Stimulated activated CD4-positive, alpha-beta T cell treated with anti-CD3 and anti-CD28 coated beads, TNF-alpha, amount 100 ng/mL, for 24 hours (primary cell): ENCODE results near the gene PISD.

Source experiments
- DNase-seq, 3 experiments: peaks; one replicate each; pipeline ENCODE4 v3.0.0-alpha.2; 2020; ENCODE audit warnings: low read depth in 3 of 3

Gene PISD

GRCh38 chr22:31652911-31653684 lies 8.9 kb downstream of the PISD start:
- no peak for DNase-seq

- no peak for DNase-seq
Observed at GRCh38 chr22:31652088-31652487, 9.9 kb downstream of the PISD start.

DNA sequence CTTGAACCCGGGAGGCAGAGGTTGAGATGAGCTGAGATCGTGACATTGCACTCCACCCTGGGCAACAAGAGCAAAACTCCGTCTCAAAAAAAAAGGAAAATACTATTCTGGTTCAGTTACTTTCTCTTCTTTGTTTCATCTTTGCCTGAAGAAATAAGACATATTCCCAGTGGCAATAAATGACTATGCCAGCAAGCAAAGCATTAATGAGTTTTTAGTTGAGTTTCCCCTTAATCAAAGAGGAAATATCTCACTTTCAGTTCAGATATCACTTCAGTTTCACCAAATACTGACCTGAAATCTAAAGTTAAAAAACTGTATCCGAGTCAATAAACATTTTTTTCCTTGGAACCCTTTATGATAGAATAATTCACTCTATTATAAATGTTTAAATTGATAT lies 10.4 kb downstream of the PISD start:
- DNase-seq = no peak

DNA sequence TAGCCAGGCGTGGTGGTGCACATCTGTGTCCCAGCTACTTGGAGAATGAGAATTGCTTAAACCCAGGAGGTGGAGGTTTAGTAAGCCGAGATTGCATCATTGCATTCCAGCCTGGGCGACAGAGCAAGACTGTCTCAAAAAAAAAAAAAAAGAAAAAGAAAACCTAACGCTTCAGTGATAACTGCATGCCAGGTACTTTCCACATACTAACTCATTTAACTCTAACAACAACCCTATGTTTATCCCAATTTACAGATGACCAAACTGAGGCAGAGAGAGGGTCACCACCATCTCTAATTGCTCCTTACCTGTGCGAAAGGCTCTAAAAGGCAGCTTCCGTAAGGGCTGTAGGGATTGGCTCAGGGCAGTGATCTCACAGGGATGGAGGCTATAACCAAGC lies 11.6 kb downstream of the PISD start:
- DNase-seq = no peak

GRCh38 chr22:31647523-31648320 lies 14.3 kb downstream of the PISD start:
- DNase-seq = no peak

DNA sequence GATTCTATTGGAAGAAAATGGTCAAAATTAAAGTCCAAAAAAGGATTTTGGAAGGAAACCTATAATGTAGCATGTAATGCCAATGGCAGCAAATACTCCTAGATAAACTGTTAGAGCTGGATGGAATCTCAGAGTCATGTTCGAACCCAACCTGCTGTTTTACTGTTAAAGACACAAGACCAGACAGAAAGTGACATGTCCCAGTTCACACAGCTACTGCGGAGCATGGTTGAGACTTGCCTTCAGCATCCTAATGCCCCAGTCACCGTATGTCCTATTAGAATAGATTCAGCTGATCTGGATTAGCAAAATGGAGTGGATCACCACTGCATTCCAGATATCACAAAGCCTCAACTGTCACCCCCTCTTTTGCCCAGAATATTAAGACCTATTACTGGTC lies 14.9 kb downstream of the PISD start:
- DNase-seq = no peak

- DNase-seq = peak in 2 of 3 experiments; percentile 40 to 47
Observed at GRCh38 chr22:31646186-31647019, 15.6 kb downstream of the PISD start.

DNA sequence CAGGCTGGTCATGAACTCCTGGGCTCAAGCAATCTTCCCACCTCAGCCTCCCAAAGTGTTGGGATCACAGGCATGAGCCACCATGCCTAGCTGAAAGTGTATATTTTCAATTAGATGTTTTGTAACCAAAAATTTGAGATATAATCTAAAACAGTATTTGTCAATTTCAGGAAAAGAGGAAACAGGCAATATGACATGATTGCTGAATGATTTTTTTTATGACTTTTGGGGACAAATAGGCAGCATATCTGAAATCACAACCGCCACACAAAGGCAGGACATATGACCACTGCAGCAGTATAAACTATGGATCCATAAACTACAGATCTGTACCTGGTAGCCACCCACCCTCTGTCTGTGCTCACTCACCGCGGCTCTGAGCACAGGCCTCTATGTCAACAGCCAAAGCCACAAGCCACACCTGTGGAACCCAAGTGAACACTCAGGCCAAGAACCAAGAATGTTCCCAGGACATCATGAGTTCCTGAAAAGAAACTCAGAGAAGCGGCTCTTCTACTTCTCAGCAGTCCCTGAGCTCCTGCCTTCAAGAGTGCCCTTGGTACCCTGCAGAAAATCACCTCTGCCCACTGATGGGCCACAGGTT lies 22.5 kb downstream of the PISD start:
- DNase-seq = no peak

GRCh38 chr22:31637891-31638618 lies 24.0 kb downstream of the PISD start:
- DNase-seq = no peak

DNA sequence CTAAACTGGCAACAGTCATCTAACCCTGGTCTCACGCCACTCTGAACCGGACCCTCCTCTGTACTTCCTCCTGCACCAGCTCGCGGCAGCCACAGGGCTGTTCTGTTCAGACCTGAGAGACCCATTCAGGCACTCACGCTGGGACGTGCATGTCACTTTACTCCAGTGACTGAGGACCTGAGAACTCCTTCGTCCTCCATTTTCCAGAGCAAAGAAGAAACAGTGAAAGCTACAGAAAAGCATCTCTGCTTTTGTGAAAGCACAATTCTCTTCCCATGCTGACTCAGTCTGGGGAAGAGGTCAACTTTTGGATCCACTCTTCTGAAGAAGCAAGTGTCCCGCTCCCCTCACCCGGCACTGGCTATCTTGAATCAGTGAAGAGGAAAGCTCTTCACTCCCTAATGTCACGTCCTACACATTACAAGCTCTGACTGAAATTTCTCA lies 24.5 kb downstream of the PISD start:
- no peak for DNase-seq

DNA sequence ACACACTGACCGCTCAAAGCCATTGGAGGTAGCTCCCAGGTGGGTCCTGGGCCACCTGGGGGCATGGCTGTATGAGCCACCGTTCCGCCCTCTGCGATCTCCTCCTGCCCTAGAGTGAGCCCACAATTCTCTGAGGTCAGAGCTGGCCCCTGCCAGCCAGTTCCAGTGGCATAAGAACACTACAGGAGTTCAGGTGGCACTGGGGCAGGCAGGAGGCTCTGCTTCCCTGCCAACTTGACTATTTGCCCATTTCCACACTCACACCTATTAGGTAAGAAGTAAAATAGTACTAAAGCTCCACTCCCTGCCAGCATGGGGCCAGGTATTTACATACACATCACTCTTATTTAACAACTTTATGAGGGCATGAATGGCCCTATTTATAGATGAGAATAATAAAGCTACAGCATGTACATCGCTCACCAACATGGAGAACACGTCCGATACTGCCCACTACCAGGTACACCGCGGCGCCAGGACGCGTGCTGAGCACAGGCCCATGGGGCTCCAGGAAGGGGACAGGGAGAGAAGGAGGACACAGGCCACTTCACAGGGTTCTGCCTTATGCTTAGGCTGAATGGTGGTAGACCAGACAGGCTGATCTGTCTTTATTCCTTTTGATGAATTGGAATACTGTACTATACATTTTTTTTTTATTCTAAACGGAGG lies 26.2 kb downstream of the PISD start:
- DNase-seq = no peak

GRCh38 chr22:31631436-31631835 lies 30.6 kb downstream of the PISD start:
- no peak for DNase-seq

GRCh38 chr22:31630331-31631329 lies 31.4 kb downstream of the PISD start:
- peak; percentile 73 to 86 (median 75) for DNase-seq

DNA sequence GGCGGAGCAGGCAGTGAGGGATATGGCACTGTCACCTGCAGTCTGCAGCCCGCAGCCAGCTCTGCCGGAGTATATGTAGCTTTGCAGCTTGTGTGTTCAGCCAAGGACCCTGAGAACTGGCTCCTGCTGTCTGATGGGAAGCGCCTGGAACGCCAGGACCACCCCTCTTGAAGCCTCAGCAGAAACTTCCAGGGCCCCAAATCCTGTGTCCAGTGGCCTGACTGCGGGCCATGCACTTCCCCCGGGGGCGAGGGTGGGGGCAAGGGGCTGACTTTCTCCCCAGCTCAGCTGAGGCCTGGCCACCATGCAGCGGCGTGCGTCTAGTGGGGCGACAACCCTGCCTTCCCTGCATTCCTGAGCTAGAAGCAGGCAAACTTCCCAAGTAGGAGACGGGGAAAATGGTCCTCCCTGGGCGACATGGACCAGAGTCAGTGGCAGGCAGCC lies 32.3 kb downstream of the PISD start:
- DNase-seq = no peak

DNA sequence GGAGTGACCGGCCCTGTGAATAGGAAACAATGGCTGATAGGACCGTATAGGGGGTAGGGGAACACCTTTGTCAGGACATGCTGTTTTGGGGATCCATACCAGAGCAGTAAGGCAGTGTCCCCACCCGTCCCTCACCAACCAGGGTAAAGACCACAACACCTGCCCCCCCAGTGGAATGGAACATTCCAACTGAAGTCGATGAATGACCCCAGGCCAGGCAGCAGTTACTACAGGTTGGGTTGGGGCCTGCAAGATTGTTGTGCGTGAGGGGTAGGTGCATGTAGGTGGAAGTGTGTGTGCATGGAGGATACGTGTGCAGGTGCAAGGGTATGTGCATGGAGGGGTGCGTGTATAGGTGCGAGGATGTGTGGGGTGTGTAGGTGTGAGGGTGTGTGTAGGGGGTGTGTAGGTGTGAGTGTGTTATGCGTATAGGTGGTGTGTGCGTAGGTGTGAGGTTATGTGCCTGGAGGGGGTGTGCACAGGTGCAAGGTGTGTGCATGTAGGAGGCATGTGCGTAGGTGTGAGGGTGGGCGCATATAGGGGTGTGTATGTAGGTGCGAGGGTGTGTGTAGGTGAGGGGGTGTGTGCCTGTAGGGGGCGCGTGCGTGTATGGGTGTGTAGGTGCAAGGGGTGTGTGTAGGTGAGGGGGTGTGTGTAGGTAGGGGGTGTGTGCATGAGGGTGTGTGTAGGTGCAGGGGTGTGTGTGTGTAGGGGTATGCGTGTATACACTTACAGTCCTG lies 32.9 kb downstream of the PISD start:
- DNase-seq = no peak

DNA sequence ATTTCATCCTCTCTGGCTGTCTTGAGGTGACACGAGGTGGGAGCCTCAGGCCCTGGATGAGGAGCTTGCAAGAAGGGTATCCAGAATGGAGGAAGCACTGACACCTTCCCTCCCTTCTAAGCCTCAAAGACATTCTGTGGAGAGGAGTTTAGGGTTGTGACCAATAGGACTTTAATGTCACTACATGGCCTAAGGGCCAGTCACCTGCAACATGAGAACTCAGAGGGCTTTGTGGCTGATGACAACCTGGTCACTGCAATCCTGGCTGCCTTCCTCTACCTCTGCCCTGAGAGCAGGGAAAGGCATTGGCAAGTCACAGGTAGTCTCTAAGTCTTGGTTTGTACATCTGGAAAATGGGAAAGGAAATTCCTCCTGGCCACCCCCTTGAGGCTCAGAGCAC lies 33.7 kb downstream of the PISD start:
- no peak for DNase-seq

DNA sequence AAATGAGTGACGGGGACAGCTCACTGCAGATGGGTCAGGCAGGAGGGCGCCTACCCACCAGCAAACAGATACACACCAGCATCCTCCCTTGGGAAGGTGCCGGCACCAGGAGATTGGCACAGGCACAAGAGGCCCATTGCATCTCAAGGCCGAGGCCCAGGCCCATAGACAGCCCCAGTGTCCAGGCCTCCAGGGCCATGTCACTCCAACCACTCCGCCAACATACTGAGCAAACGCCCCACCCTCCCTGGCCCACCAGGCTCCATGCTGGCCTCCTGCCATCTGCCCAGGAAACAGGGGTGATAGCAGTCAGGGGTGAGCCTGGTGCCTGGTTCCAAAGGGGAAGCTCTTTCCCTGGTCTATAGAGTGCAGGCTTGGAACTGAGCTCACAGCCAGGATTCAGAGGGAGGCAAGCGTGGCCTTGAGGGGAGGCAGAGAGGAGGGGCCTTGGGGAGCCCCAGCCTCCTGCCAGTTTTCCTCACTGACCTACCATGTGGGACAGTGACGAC lies 34.7 kb downstream of the PISD start:
- no peak for DNase-seq

- no peak for DNase-seq
Observed at GRCh38 chr22:31626427-31627150, 35.4 kb downstream of the PISD start.
